ENCODE data around the gene JAKMIP2. TPM values are rescaled to one million over a fixed set of nuclear protein-coding genes. Genes with fewer than 3 reads are reported as not detected.
A peak's percentile ranks its signal among the peaks of the same experiment; 100 is the strongest.

The JAKMIP2 gene
- total and polyA plus RNA-seq, 7 donors: 0.01 to 0.08 (median 0.06) TPM; not detected in 2

DNA sequence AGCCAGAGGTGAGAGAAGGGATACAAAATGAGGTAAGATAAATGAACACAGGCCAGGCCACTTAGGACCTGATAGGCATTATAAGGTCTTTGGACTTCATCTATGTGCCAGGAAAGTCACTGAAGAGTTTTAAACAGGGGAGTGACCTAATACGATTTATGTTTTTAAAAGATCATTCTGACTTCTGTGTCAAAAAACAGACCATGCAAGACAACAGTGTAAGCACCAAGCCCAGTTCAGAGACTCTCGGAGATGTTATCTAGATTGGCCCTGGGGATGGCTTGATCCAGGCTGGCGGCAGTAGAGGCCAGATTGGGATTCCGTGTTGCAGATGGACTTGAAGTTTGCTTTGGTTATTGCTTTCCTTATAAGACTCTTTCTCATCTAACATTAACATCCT lies 229.6 kb downstream of the JAKMIP2 start:
- Histone ChIP-seq H3K27ac (no peak overlapping the region), H3K4me1 (peaks cover 6% of the 10 kb centered on the region)
- TF ChIP-seq, protein P1, sequence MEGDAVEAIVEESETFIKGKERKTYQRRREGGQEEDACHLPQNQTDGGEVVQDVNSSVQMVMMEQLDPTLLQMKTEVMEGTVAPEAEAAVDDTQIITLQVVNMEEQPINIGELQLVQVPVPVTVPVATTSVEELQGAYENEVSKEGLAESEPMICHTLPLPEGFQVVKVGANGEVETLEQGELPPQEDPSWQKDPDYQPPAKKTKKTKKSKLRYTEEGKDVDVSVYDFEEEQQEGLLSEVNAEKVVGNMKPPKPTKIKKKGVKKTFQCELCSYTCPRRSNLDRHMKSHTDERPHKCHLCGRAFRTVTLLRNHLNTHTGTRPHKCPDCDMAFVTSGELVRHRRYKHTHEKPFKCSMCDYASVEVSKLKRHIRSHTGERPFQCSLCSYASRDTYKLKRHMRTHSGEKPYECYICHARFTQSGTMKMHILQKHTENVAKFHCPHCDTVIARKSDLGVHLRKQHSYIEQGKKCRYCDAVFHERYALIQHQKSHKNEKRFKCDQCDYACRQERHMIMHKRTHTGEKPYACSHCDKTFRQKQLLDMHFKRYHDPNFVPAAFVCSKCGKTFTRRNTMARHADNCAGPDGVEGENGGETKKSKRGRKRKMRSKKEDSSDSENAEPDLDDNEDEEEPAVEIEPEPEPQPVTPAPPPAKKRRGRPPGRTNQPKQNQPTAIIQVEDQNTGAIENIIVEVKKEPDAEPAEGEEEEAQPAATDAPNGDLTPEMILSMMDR (IDR thresholded peaks at IDR 0.05): no peak

DNA sequence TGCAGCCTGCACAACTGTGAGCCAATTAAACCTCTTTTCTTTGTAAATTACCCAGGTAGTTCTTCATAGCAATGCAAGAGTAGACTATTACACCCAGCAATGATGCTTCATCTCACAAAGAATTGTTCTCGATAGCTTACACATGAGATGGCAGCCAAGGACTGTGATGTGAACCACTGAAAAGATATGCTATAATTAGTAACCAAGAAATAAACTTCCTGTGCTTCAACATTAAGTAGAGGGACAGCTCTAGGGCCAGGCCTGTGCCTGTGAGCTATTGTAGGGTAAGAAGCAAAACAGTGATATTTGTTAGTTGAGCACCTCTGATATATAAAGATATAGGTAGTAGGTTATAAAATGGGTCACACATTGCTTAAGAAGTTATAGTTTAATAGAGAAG lies 230.9 kb downstream of the JAKMIP2 start:
- peak in 2 of 4 donors; percentile 38 to 44 for ATAC-seq
- Histone ChIP-seq H3K27ac (no peak overlapping the region), H3K4me1 (peaks cover 6% of the 10 kb centered on the region), H3K4me3 (no peak overlapping the region), H3K27me3 (ENCODE audit: insufficient read depth in 3 of 3, low read length in 2 of 3) (no peaks in the 10 kb centered on the region), H3K9me3 (no peaks in the 10 kb centered on the region), H3K36me3 (ENCODE audit: insufficient read depth in 1 of 2, low read depth in 1 of 2) (no peaks in the 10 kb centered on the region)
- WGBS, 3 donors: 11 to 25% (median 12%) methylated on average over 1 of the region's 1 CpG
- DNase-seq: no peak
- TF ChIP-seq, protein P1 (IDR thresholded peaks at IDR 0.05): no peak
- intact Hi-C loops (cut with DNase I): no loop called here

More for the DNA sequence above, 229.6 kb downstream of the JAKMIP2 start:
- WGBS, 3 donors: 88 to 89% (median 88%) methylated on average over 4 of the region's 4 CpGs
- ATAC-seq: no peak
- no peak for DNase-seq
- Histone ChIP-seq H3K4me3 (no peak overlapping the region), H3K27me3 (ENCODE audit: insufficient read depth in 3 of 3, low read length in 2 of 3) (no peaks in the 10 kb centered on the region), H3K36me3 (ENCODE audit: insufficient read depth in 1 of 2, low read depth in 1 of 2) (no peaks in the 10 kb centered on the region), H3K9me3 (no peaks in the 10 kb centered on the region)
- intact Hi-C loops (cut with DNase I): no loop called here

- intact Hi-C loops (cut with DNase I): no loop called here
- DNase-seq (no peak), ATAC-seq (peak in 1 of 4 donors; percentile 56)
- WGBS, 3 donors: 12 to 33% (median 19%) methylated on average over 3 of the region's 3 CpGs
- Histone ChIP-seq H3K27me3 (ENCODE audit: insufficient read depth in 3 of 3, low read length in 2 of 3) (no peaks in the 10 kb centered on the region), H3K27ac (no peak overlapping the region), H3K36me3 (ENCODE audit: insufficient read depth in 1 of 2, low read depth in 1 of 2) (no peaks in the 10 kb centered on the region), H3K4me3 (no peak overlapping the region), H3K9me3 (no peaks in the 10 kb centered on the region), H3K4me1 (peaks cover 3% of the 10 kb centered on the region)
- TF ChIP-seq, protein P1 (IDR thresholded peaks at IDR 0.05): no peak
Measured at GRCh38 chr5:147547730-147548129, 234.8 kb downstream of the JAKMIP2 start.

DNA sequence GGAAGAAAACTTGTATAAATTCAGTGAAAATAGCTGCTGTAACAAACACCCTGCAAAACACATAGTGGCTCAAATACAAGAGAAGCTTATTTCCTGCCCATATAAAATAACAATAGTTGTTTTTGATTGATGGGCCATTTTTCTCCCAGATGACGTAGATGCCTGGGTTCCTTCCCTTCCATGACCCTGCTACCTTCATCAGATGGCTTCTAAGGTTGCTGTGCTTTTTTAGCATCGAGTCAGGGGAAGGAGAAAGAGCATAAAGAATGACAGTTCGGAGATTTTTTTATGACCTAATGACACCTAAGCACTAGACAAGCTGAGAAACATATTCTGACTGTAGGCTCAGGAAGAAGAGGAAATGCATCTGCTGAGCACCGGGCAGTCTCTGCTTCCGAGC lies 238.0 kb downstream of the JAKMIP2 start:
- ATAC-seq (no peak), DNase-seq (no peak)
- Histone ChIP-seq H3K4me3 (no peak overlapping the region), H3K27ac (no peak overlapping the region), H3K27me3 (ENCODE audit: insufficient read depth in 3 of 3, low read length in 2 of 3) (no peaks in the 10 kb centered on the region), H3K36me3 (ENCODE audit: insufficient read depth in 1 of 2, low read depth in 1 of 2) (no peaks in the 10 kb centered on the region), H3K9me3 (no peaks in the 10 kb centered on the region), H3K4me1 (no peaks in the 10 kb centered on the region)
- TF ChIP-seq, protein P1 (IDR thresholded peaks at IDR 0.05): no peak
- 67 to 71% (median 67%) methylated on average over 5 of the region's 5 CpGs for WGBS, 3 donors
- intact Hi-C loops (cut with DNase I): no loop called here

DNA sequence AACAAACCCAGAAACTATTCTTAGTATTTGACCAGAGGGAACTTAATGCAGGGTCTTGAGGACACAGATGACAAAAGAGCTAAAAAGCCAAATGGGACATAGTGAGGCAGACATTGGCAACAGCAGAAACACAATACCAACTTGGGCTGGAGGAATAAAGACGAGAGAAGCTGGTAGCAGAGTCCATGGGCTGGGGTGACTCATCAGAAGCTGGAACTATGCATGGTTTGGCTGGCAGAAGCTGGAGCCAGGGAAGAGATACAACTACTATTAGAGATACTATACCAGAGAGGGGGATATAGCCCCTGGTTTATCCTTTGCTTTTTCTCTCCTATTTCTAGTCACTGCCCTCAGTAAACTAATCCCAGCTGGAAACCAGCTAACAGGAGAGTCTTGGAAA lies 243.5 kb downstream of the JAKMIP2 start:
- intact Hi-C loops (cut with DNase I): no loop called here
- TF ChIP-seq, protein P1 (IDR thresholded peaks at IDR 0.05): no peak
- 24 to 39% (median 29%) methylated on average over 1 of the region's 1 CpG for WGBS, 3 donors
- no peaks in the 10 kb centered on the region for H3K36me3 ChIP-seq (ENCODE audit: insufficient read depth in 1 of 2, low read depth in 1 of 2)
- ATAC-seq (no peak), DNase-seq (no peak)
- no peak overlapping the region for H3K4me3 ChIP-seq
- no peaks in the 10 kb centered on the region for H3K27me3 ChIP-seq (ENCODE audit: insufficient read depth in 3 of 3, low read length in 2 of 3)
- no peaks in the 10 kb centered on the region for H3K9me3 ChIP-seq
- no peak overlapping the region for H3K27ac ChIP-seq
- no peaks in the 10 kb centered on the region for H3K4me1 ChIP-seq

Data from psoas muscle (tissue), 8 donors.